OCI-LY7 (cell line): Measurements from ENCODE around the gene ST8SIA5.

ENCODE experiments used
- EZH2phosphoT487 ChIP-seq: fragments of 200-600 bp; sonication (generic); IDR thresholded peaks from 2 replicates; pipeline ENCODE4 v1.6.1; 2018; ENCODE audit warnings: low read depth, borderline replicate concordance, mild to moderate bottlenecking, mixed run types, antibody characterized with exemption, low read length, moderate library complexity, mixed read lengths
- TF ChIP-seq, protein P1 (sequence below): fragments of 200-600 bp; sonication (generic); conservative IDR thresholded peaks from 2 replicates; pipeline ENCODE4 v1.5.1; 2014; ENCODE audit warnings: mild to moderate bottlenecking, antibody characterized with exemption, low read length, moderate library complexity, mixed read lengths

DNA sequence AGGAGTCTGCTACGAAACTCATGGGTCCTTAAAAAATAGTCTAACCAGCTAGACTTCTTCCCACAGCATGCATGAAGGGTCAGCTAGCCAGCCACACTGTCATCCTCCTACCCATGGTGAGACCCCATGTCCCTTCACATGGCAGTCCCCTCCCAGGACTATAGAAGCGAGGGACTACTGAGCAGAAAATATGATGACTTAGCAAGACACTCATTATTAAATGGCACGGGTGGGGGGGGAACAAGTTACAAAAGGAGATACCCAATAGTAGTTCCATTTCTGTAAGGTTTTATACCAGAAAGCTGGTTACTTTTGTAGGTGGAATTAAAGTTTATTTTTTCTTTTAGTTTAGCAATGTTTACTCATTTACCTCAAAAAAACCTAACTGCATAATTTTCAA, 31.5 kb downstream of the ST8SIA5 start:
- TF ChIP-seq, protein P1, sequence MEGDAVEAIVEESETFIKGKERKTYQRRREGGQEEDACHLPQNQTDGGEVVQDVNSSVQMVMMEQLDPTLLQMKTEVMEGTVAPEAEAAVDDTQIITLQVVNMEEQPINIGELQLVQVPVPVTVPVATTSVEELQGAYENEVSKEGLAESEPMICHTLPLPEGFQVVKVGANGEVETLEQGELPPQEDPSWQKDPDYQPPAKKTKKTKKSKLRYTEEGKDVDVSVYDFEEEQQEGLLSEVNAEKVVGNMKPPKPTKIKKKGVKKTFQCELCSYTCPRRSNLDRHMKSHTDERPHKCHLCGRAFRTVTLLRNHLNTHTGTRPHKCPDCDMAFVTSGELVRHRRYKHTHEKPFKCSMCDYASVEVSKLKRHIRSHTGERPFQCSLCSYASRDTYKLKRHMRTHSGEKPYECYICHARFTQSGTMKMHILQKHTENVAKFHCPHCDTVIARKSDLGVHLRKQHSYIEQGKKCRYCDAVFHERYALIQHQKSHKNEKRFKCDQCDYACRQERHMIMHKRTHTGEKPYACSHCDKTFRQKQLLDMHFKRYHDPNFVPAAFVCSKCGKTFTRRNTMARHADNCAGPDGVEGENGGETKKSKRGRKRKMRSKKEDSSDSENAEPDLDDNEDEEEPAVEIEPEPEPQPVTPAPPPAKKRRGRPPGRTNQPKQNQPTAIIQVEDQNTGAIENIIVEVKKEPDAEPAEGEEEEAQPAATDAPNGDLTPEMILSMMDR: no peak
- TF ChIP-seq EZH2phosphoT487: no peak
